ENCODE data around the gene ACTN2.

The ACTN2 gene

GRCh38 chr1:236706183-236706582, 19.9 kb downstream of the ACTN2 start:
- ATAC-seq (ENCODE audit: low read depth) (no peak), DNase-seq (ENCODE audit: low spot score) (no peak)
- H3K27me3 ChIP-seq (ENCODE audit: insufficient read depth, poor library complexity, severe bottlenecking) = no peaks in the 10 kb centered on the region
- TF ChIP-seq, protein P1, sequence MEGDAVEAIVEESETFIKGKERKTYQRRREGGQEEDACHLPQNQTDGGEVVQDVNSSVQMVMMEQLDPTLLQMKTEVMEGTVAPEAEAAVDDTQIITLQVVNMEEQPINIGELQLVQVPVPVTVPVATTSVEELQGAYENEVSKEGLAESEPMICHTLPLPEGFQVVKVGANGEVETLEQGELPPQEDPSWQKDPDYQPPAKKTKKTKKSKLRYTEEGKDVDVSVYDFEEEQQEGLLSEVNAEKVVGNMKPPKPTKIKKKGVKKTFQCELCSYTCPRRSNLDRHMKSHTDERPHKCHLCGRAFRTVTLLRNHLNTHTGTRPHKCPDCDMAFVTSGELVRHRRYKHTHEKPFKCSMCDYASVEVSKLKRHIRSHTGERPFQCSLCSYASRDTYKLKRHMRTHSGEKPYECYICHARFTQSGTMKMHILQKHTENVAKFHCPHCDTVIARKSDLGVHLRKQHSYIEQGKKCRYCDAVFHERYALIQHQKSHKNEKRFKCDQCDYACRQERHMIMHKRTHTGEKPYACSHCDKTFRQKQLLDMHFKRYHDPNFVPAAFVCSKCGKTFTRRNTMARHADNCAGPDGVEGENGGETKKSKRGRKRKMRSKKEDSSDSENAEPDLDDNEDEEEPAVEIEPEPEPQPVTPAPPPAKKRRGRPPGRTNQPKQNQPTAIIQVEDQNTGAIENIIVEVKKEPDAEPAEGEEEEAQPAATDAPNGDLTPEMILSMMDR (IDR thresholded peaks at IDR 0.05; ENCODE audit: poor library complexity, severe bottlenecking) = no peak
- no peaks in the 10 kb centered on the region for H3K9me3 ChIP-seq (ENCODE audit: severe bottlenecking)
- no peak overlapping the region for H3K4me3 ChIP-seq (ENCODE audit: severe bottlenecking)
- H3K36me3 ChIP-seq (ENCODE audit: low read depth) = no peaks in the 10 kb centered on the region
- no peak overlapping the region for H3K27ac ChIP-seq (ENCODE audit: poor library complexity, severe bottlenecking)
- no peaks in the 10 kb centered on the region for H3K4me1 ChIP-seq (ENCODE audit: insufficient read depth, poor library complexity, severe bottlenecking)

- Histone ChIP-seq H3K4me1 (ENCODE audit: insufficient read depth, poor library complexity, severe bottlenecking) (no peaks in the 10 kb centered on the region), H3K27me3 (ENCODE audit: insufficient read depth, poor library complexity, severe bottlenecking) (no peaks in the 10 kb centered on the region), H3K4me3 (ENCODE audit: severe bottlenecking) (no peak overlapping the region), H3K27ac (ENCODE audit: poor library complexity, severe bottlenecking) (no peak overlapping the region), H3K9me3 (ENCODE audit: severe bottlenecking) (no peaks in the 10 kb centered on the region), H3K36me3 (ENCODE audit: low read depth) (no peaks in the 10 kb centered on the region)
- DNase-seq (ENCODE audit: low spot score) (no peak), ATAC-seq (ENCODE audit: low read depth) (no peak)
- TF ChIP-seq, protein P1 (IDR thresholded peaks at IDR 0.05; ENCODE audit: poor library complexity, severe bottlenecking) = no peak
Measured at GRCh38 chr1:236710328-236710892, 24.1 kb downstream of the ACTN2 start.

- Histone ChIP-seq H3K4me3 (ENCODE audit: severe bottlenecking) (no peak overlapping the region), H3K9me3 (ENCODE audit: severe bottlenecking) (no peaks in the 10 kb centered on the region), H3K36me3 (ENCODE audit: low read depth) (no peaks in the 10 kb centered on the region), H3K27ac (ENCODE audit: poor library complexity, severe bottlenecking) (no peak overlapping the region), H3K27me3 (ENCODE audit: insufficient read depth, poor library complexity, severe bottlenecking) (no peaks in the 10 kb centered on the region), H3K4me1 (ENCODE audit: insufficient read depth, poor library complexity, severe bottlenecking) (no peaks in the 10 kb centered on the region)
- DNase-seq (ENCODE audit: low spot score) (no peak), ATAC-seq (ENCODE audit: low read depth) (no peak)
- TF ChIP-seq, protein P1 (IDR thresholded peaks at IDR 0.05; ENCODE audit: poor library complexity, severe bottlenecking) = no peak
Measured at GRCh38 chr1:236716160-236716559, 29.9 kb downstream of the ACTN2 start.

DNA sequence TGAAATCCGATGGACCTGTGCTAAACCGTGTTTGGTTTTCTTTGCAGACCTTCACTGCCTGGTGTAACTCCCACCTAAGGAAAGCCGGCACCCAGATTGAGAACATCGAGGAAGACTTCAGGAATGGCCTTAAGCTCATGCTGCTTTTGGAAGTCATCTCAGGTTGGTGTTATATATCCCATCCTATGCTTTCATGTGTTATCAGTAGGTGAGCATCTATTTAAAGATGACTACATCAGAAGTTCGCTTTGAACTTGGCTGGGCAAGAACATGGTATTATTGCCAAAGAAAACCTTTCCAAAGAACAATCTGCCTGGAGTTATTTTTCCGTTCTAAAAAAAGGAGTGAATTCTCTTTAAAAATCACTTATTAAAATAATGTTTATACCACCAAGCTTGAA, 31.5 kb downstream of the ACTN2 start:
- Histone ChIP-seq H3K4me1 (ENCODE audit: insufficient read depth, poor library complexity, severe bottlenecking) (no peaks in the 10 kb centered on the region), H3K36me3 (ENCODE audit: low read depth) (no peaks in the 10 kb centered on the region), H3K9me3 (ENCODE audit: severe bottlenecking) (no peaks in the 10 kb centered on the region), H3K27me3 (ENCODE audit: insufficient read depth, poor library complexity, severe bottlenecking) (no peaks in the 10 kb centered on the region), H3K4me3 (ENCODE audit: severe bottlenecking) (no peak overlapping the region), H3K27ac (ENCODE audit: poor library complexity, severe bottlenecking) (no peak overlapping the region)
- TF ChIP-seq, protein P1 (IDR thresholded peaks at IDR 0.05; ENCODE audit: poor library complexity, severe bottlenecking) = no peak
- ATAC-seq (ENCODE audit: low read depth) (no peak), DNase-seq (ENCODE audit: low spot score) (no peak)

DNA sequence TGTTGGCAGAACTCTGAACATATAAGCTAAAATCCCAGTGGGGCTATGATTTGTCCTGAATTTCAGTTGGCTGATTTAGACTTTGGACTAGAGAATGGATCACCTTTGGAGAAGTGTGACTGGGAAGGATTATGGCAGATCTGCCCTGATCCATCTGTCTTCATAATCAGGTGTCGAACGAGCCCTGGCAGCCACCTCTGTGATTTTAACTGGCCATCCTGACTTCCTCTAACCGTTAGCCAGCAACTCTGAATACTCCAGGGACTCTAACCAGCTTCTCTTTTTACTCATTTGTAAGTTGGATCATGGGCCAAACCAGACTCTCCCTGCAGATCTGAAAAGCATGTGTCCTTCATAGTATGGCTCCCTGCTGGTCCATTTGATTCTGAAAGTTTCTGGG, 32.0 kb downstream of the ACTN2 start:
- no peak overlapping the region for H3K27ac ChIP-seq (ENCODE audit: poor library complexity, severe bottlenecking)
- H3K9me3 ChIP-seq (ENCODE audit: severe bottlenecking) = no peaks in the 10 kb centered on the region
- TF ChIP-seq, protein P1 (IDR thresholded peaks at IDR 0.05; ENCODE audit: poor library complexity, severe bottlenecking) = no peak
- no peak overlapping the region for H3K4me3 ChIP-seq (ENCODE audit: severe bottlenecking)
- H3K27me3 ChIP-seq (ENCODE audit: insufficient read depth, poor library complexity, severe bottlenecking) = no peaks in the 10 kb centered on the region
- H3K4me1 ChIP-seq (ENCODE audit: insufficient read depth, poor library complexity, severe bottlenecking) = no peaks in the 10 kb centered on the region
- no peaks in the 10 kb centered on the region for H3K36me3 ChIP-seq (ENCODE audit: low read depth)
- ATAC-seq (ENCODE audit: low read depth) (no peak), DNase-seq (ENCODE audit: low spot score) (no peak)

All from RWPE2 (cell line).